Sigmoid colon (tissue), 7 donors: ENCODE measurements around the gene MAPK6. TPM values are rescaled to one million over a fixed set of nuclear protein-coding genes. Genes with fewer than 3 reads are reported as not detected.

Experiments
- DNase-seq: peaks from one replicate; pipeline ENCODE4 v3.0.0-alpha.2; 2019
- H3K27ac ChIP-seq, 4 donors: fragments of 200-600 bp; sonication (generic); one replicate each; pipeline ENCODE4 v1.5.1; 2016 to 2019; ENCODE audit warnings: mild to moderate bottlenecking in 1 of 4
- H3K27me3 ChIP-seq, 3 donors: fragments of 200-600 bp; sonication (generic); one replicate each; pipeline ENCODE4 v1.5.1; 2019; ENCODE audit warnings: mild to moderate bottlenecking in 1 of 3
- H3K36me3 ChIP-seq, 4 donors: fragments of 200-600 bp; sonication (generic); one replicate each; pipeline ENCODE4 v1.5.1; 2016 to 2019
- H3K4me1 ChIP-seq, 4 donors: fragments of 200-600 bp; sonication (generic); one replicate each; pipeline ENCODE4 v1.5.1; 2017 to 2019
- H3K4me3 ChIP-seq, 4 donors: fragments of 200-600 bp; sonication (generic); one replicate each; pipeline ENCODE4 v1.5.1; 2017 to 2019; ENCODE audit warnings: mild to moderate bottlenecking in 2 of 4, moderate library complexity in 1 of 4
- H3K9me3 ChIP-seq, 4 donors: fragments of 200-600 bp in 3 of 4; sonication (generic) in 3 of 4; one replicate each; pipeline versions ENCODE4 v1.5.1 to v1.6.1; 2013 to 2019
- EP300 ChIP-seq, 4 donors: sonication (generic); formaldehyde crosslinking; IDR thresholded peaks; one replicate each; pipeline ENCODE4 v1.6.1; 2017; ENCODE audit warnings: antibody characterized with exemption in 4 of 4
- POLR2A ChIP-seq, 2 donors: fragments of 450-650 bp; IDR thresholded peaks; one replicate each; pipeline ENCODE4 v1.6.1; 2016; ENCODE audit warnings: antibody characterized with exemption in 2 of 2, mild to moderate bottlenecking in 2 of 2, moderate library complexity in 2 of 2
- POLR2AphosphoS5 ChIP-seq, 4 donors: sonication (generic); formaldehyde crosslinking; IDR thresholded peaks; one replicate each; pipeline ENCODE4 v1.6.1; 2017; ENCODE audit warnings: antibody characterized with exemption in 4 of 4
- WGBS, 2 donors: extraction: QIAGEN DNeasy Blood & Tissue Kit; methylation state at CpG; one replicate each; pipeline ENCODE4 v1.1.7; 2013; 5-methylcytosine and 5-hydroxymethylcytosine counted together
- intact Hi-C: fragments of 100-400 bp; cut with DNase I; formaldehyde crosslinking; loops from one replicate; pipeline ENCODE4 v1.15.1; 2023
- polyA plus RNA-seq, 3 donors: library from polyadenylated mRNA; stranded (reverse); fragments of 200-250 nt; gene quantifications; one replicate each; pipeline ENCODE4 v1.2.3, GENCODE V29; 2013
- total RNA-seq, 4 donors: library from RNA; depleted of rRNA; stranded (reverse); fragments of >200 nt; gene quantifications; one replicate each; pipeline ENCODE4 v1.1.0, GENCODE V29; 2016
- TF ChIP-seq, protein P1 (sequence below), 4 experiments: fragments of 450-650 bp in 3 of 4; fragments of 200-600 bp in 1 of 4; IDR thresholded peaks; one replicate each; pipeline ENCODE4 v1.5.1; 2016 to 2019; ENCODE audit warnings: antibody characterized with exemption in 4 of 4, mild to moderate bottlenecking in 3 of 4, moderate library complexity in 2 of 4
- donor health status: healthy with polysubstance abuse.
- donor health status: Bipolar disorder and iron deficiency.
- donor health status: healthy.

The MAPK6 gene
- total and polyA plus RNA-seq, 7 donors = 17.3 to 82.1 (median 24.1) TPM

DNA sequence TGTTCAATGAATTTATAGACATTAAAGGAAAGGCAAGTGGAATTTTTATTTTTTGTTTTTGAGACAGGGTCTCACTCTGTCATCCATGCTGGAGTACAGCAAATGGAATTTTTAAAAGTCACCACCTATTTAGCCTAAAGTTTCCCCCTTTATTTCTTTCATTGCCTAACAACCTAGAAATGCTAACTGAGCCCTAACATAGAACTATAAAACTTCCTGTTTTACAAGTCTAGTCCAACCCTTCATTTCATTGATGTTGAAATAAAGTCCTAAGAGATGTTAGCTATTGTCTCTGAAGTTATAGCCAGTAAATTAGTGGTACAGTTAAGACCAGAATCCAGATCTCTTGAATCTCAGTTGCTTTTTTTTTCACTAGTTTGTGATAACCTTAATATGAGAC is 39.0 kb downstream of the MAPK6 start:
- no peaks in the 10 kb centered on the region for H3K9me3 ChIP-seq
- no peak for DNase-seq
- H3K27ac ChIP-seq = no peak overlapping the region
- H3K4me3 ChIP-seq = no peak overlapping the region
- no peaks in the 10 kb centered on the region for H3K4me1 ChIP-seq
- intact Hi-C loops = no loop called here
- peaks cover 0 to 62% (median 28%) of the 10 kb centered on the region in 4 donors for H3K36me3 ChIP-seq
- TF ChIP-seq POLR2A (IDR thresholded peaks at IDR 0.05) = no peak
- TF ChIP-seq, protein P1, sequence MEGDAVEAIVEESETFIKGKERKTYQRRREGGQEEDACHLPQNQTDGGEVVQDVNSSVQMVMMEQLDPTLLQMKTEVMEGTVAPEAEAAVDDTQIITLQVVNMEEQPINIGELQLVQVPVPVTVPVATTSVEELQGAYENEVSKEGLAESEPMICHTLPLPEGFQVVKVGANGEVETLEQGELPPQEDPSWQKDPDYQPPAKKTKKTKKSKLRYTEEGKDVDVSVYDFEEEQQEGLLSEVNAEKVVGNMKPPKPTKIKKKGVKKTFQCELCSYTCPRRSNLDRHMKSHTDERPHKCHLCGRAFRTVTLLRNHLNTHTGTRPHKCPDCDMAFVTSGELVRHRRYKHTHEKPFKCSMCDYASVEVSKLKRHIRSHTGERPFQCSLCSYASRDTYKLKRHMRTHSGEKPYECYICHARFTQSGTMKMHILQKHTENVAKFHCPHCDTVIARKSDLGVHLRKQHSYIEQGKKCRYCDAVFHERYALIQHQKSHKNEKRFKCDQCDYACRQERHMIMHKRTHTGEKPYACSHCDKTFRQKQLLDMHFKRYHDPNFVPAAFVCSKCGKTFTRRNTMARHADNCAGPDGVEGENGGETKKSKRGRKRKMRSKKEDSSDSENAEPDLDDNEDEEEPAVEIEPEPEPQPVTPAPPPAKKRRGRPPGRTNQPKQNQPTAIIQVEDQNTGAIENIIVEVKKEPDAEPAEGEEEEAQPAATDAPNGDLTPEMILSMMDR (IDR thresholded peaks at IDR 0.05) = no peak
- TF ChIP-seq EP300 (IDR thresholded peaks at IDR 0.05) = no peak
- TF ChIP-seq POLR2AphosphoS5 (IDR thresholded peaks at IDR 0.05) = no peak
- no peaks in the 10 kb centered on the region for H3K27me3 ChIP-seq

DNA sequence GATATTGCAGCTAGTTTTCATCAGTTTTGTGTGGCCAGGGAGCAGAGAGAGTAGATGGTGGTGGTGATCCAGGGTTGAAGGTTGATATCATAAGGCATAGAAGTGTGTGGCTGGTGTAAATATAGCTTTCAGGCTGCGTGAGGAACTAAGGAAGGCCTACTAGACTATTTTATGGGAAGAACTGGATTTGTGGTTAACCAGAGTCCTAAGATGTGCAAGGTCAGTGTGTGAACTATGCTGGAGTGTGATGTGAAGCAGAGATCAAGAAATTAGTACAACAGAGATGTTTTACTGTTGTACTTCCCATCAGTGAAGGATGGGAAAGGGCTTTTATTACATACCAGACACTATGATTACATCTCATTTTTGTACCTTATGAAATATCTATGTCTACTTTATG is 41.5 kb downstream of the MAPK6 start:
- TF ChIP-seq POLR2A (IDR thresholded peaks at IDR 0.05) = no peak
- no peak for TF ChIP-seq POLR2AphosphoS5 (IDR thresholded peaks at IDR 0.05)
- no peak for TF ChIP-seq EP300 (IDR thresholded peaks at IDR 0.05)
- TF ChIP-seq, protein P1 (IDR thresholded peaks at IDR 0.05) = no peak
- Histone ChIP-seq H3K9me3 (no peaks in the 10 kb centered on the region), H3K27me3 (no peaks in the 10 kb centered on the region), H3K4me1 (no peaks in the 10 kb centered on the region), H3K4me3 (no peak overlapping the region), H3K27ac (no peak overlapping the region), H3K36me3 (peaks cover 0 to 69% (median 31%) of the 10 kb centered on the region in 4 donors)
- intact Hi-C loops = no loop called here
- no peak for DNase-seq
- 74 to 89% methylated on average over 1 of the region's 1 CpG for WGBS, 2 donors

DNA sequence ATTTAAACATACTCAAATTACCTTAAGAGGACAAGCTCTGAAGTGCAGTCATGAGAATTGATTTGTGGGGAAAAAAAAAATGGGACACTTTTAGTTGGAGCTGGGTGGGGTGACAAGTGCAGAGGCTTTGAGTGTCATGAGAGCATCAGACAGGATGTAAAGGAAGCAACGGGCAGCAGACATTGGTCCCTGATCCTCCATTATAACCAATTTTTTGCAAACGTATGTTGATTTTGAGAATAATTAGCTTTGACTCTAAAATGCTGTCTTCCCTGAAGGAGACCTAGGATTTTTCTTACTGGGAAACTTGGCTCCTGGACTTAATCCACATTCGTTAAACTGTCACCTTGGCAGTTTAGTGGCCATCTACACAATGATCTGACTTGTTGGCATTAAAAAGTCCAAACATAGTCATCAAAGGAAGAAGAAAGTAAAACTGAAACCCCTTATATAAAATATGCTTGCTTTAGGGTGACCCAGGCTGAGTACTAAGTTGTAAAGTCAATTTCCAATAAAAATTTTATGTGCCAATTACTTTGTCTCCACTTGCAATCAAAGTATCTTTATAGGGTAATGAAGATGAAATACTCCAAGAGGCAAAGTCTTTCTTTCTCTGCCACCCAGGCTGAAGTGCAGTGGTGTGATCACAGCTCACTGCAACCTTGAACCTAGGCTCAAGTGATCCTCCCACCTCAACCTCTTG is 48.0 kb downstream of the MAPK6 start:
- no peak overlapping the region for H3K27ac ChIP-seq
- H3K4me3 ChIP-seq = no peak overlapping the region
- 10 to 56% methylated on average over 3 of the region's 3 CpGs for WGBS, 2 donors
- no peaks in the 10 kb centered on the region for H3K27me3 ChIP-seq
- TF ChIP-seq EP300 (IDR thresholded peaks at IDR 0.05) = no peak
- TF ChIP-seq POLR2A (IDR thresholded peaks at IDR 0.05) = no peak
- TF ChIP-seq, protein P1 (IDR thresholded peaks at IDR 0.05) = no peak
- TF ChIP-seq POLR2AphosphoS5 (IDR thresholded peaks at IDR 0.05) = no peak
- no peaks in the 10 kb centered on the region for H3K9me3 ChIP-seq
- peaks cover 0 to 33% (median 8%) of the 10 kb centered on the region in 4 donors for H3K36me3 ChIP-seq
- DNase-seq = no peak
- intact Hi-C loops = no loop called here
- no peaks in the 10 kb centered on the region for H3K4me1 ChIP-seq

DNA sequence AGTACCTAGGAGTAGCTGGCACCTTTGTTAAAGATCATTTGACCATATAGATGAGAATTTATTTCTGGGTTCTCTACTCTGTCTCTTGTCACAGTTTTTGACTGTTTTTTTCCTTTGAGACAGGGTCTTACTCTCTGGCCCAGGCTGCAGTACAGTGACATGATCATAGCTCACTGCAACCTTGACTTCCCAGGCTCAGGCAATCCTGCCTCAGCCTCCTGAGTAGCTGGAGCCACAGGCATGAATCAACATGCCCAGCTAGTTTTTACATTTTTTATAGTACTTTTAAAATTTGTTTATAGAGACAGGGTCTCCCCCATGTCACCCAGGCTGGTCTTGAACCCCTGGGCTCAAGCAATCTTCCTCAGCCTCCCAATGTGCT is 48.5 kb downstream of the MAPK6 start:
- DNase-seq = no peak
- Histone ChIP-seq H3K27me3 (no peaks in the 10 kb centered on the region), H3K4me3 (no peak overlapping the region), H3K4me1 (no peaks in the 10 kb centered on the region), H3K27ac (no peak overlapping the region), H3K9me3 (no peaks in the 10 kb centered on the region), H3K36me3 (peaks cover 0 to 28% (median 5%) of the 10 kb centered on the region in 4 donors)
- intact Hi-C loops = no loop called here
- TF ChIP-seq POLR2AphosphoS5 (IDR thresholded peaks at IDR 0.05) = no peak
- TF ChIP-seq, protein P1 (IDR thresholded peaks at IDR 0.05) = no peak
- no peak for TF ChIP-seq POLR2A (IDR thresholded peaks at IDR 0.05)
- TF ChIP-seq EP300 (IDR thresholded peaks at IDR 0.05) = no peak
